ENCODE data around the gene FBLN5.
A peak's percentile ranks its signal among the peaks of the same experiment; 100 is the strongest.
"Not testable (repeated sequence)": the region's sequence is repeated elsewhere in the genome, so short reads cannot be mapped to it uniquely, and the experiment has no call there.

The FBLN5 gene

GRCh38 chr14:91899213-91899612 lies 48.3 kb downstream of the FBLN5 start:
- CTCF ChIA-PET, result no interaction called here
- TF ChIP-seq, protein P1, sequence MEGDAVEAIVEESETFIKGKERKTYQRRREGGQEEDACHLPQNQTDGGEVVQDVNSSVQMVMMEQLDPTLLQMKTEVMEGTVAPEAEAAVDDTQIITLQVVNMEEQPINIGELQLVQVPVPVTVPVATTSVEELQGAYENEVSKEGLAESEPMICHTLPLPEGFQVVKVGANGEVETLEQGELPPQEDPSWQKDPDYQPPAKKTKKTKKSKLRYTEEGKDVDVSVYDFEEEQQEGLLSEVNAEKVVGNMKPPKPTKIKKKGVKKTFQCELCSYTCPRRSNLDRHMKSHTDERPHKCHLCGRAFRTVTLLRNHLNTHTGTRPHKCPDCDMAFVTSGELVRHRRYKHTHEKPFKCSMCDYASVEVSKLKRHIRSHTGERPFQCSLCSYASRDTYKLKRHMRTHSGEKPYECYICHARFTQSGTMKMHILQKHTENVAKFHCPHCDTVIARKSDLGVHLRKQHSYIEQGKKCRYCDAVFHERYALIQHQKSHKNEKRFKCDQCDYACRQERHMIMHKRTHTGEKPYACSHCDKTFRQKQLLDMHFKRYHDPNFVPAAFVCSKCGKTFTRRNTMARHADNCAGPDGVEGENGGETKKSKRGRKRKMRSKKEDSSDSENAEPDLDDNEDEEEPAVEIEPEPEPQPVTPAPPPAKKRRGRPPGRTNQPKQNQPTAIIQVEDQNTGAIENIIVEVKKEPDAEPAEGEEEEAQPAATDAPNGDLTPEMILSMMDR (IDR thresholded peaks at IDR 0.05; ENCODE audit: insufficient read depth, low read length, missing control alignments), result no peak
- H3K4me3 ChIP-seq (ENCODE audit: low read depth, low read length), result no peak overlapping the region
- DNase-seq (ENCODE audit: low read depth, low spot score), result no peak
- POLR2A ChIA-PET, result no interaction called here

- TF ChIP-seq, protein P1 (IDR thresholded peaks at IDR 0.05; ENCODE audit: insufficient read depth, low read length, missing control alignments), result no peak
- H3K4me3 ChIP-seq (ENCODE audit: low read depth, low read length), result no peak overlapping the region
- POLR2A ChIA-PET, result no interaction called here
- DNase-seq (ENCODE audit: low read depth, low spot score), result no peak
- CTCF ChIA-PET, result no interaction called here
These were observed 49.1 kb downstream of the FBLN5 start for GRCh38 chr14:91898372-91898771.

GRCh38 chr14:91897716-91898115 lies 49.8 kb downstream of the FBLN5 start:
- POLR2A ChIA-PET; H3K4me3 ChIP-seq (ENCODE audit: low read depth, low read length); DNase-seq (ENCODE audit: low read depth, low spot score); CTCF ChIA-PET: not testable (repeated sequence)

GRCh38 chr14:91897106-91897701 lies 50.3 kb downstream of the FBLN5 start:
- H3K4me3 ChIP-seq (ENCODE audit: low read depth, low read length), result no peak overlapping the region
- DNase-seq (ENCODE audit: low read depth, low spot score), result peak; percentile 16
- ChIA-PET CTCF (no interaction called here), POLR2A (no interaction called here)
- TF ChIP-seq, protein P1 (IDR thresholded peaks at IDR 0.05; ENCODE audit: insufficient read depth, low read length, missing control alignments), result no peak

DNA sequence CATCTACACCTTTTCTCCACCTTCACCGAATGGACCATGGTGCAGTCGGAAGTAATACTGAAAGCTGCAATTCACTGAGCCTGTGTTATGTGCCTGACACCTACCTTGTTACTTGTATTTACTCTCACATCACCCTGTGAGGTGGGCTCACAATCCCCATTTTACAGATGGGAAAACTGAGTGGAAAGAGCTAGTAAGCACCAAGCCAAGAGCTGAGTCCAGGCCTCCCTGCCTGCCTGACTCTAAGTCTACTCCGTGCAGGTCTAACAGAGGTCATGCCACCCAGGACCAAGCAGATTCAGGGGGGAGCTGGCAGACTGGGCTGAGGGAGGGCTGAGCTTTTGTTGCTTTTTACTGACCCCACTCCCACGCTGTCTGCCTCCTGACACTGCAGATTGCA lies 51.1 kb downstream of the FBLN5 start:
- DNase-seq (ENCODE audit: low read depth, low spot score), result no peak

GRCh38 chr14:91893669-91894068 lies 53.8 kb downstream of the FBLN5 start:
- ChIA-PET POLR2A (no interaction called here), CTCF (no interaction called here)
- no peak for DNase-seq (ENCODE audit: low read depth, low spot score)
- TF ChIP-seq, protein P1 (IDR thresholded peaks at IDR 0.05; ENCODE audit: insufficient read depth, low read length, missing control alignments), result no peak
- H3K4me3 ChIP-seq (ENCODE audit: low read depth, low read length), result no peak overlapping the region

More for the DNA sequence above, 51.1 kb downstream of the FBLN5 start:
- POLR2A ChIA-PET, result no interaction called here
- H3K4me3 ChIP-seq (ENCODE audit: low read depth, low read length), result no peak overlapping the region
- TF ChIP-seq, protein P1 (IDR thresholded peaks at IDR 0.05; ENCODE audit: insufficient read depth, low read length, missing control alignments), result no peak
- CTCF ChIA-PET, result no interaction called here

- TF ChIP-seq, protein P1 (IDR thresholded peaks at IDR 0.05; ENCODE audit: insufficient read depth, low read length, missing control alignments), result peak; percentile 35
- ChIA-PET POLR2A (no interaction called here), CTCF (interaction anchor here (1.6 kb wide), 1 partner anchor 18 kb away, joined by 4 read pairs; no protein-coding TSS in a partner anchor)
- DNase-seq (ENCODE audit: low read depth, low spot score), result no peak
- no peak overlapping the region for H3K4me3 ChIP-seq (ENCODE audit: low read depth, low read length)
These were observed 54.5 kb downstream of the FBLN5 start for GRCh38 chr14:91893007-91893406.

All from AG04449 (cell line).